Activated T-cell treated with anti-CD3 and anti-CD28 coated beads, Interleukin-2, amount 50 U/mL, for 4 hours (primary cell): Measurements from ENCODE around the gene AHR. TPM values are rescaled to one million over a fixed set of nuclear protein-coding genes. Genes with fewer than 3 reads are reported as not detected.

Experiments used
- ATAC-seq, 2 donors: fragments of 200-7000 bp; cut with Tn5 transposase; one replicate each; pipeline ENCODE4 v1.10.0; 2021
- DNase-seq: peaks from one replicate; pipeline ENCODE4 v3.0.0-alpha.2; 2020
- H3K27me3 Mint-ChIP-seq: one replicate; pipeline ENCODE4 v1.8.0; 2021; ENCODE audit warnings: low read depth, mixed read lengths
- H3K36me3 Mint-ChIP-seq: one replicate; pipeline ENCODE4 v1.8.0; 2022; ENCODE audit warnings: mixed read lengths; ENCODE audit not compliant: insufficient read depth
- H3K4me1 Mint-ChIP-seq: one replicate; pipeline ENCODE4 v1.8.0; 2021; ENCODE audit warnings: low read depth, mixed read lengths
- H3K4me3 Mint-ChIP-seq: one replicate; pipeline ENCODE4 v1.8.0; 2021; ENCODE audit warnings: mild to moderate bottlenecking, moderate library complexity, mixed read lengths
- H3K9me3 Mint-ChIP-seq: one replicate; pipeline ENCODE4 v1.8.0; 2021; ENCODE audit warnings: mixed read lengths
- total RNA-seq, 3 donors: library from RNA; stranded (reverse); gene quantifications; one replicate each; pipeline ENCODE4 v1.2.1, GENCODE V29; 2021

The AHR gene
- total RNA-seq, 3 donors from 2014 or later, result 41.9 to 60.0 (median 46.6) TPM

DNA sequence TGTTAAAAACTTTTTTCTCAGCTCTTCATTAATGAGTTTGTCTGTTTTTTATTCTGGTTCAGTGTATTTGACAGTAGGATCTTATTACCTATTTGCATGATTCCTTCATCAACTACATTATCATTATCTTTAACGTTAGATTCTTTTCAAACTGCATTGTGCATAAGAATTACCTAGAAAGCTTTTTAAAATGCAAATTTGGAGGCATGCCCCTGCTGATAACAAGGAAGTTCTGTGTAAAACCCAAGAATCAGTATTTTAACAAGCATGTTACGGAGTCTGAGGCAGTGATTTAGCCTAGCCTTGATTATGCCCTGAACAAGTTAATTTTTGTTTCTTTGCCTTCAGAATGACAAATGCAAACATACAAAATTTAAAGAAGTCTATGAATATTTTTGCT, 14.2 kb downstream of the AHR start:
- Mint-ChIP-seq H3K9me3 (no peaks in the 10 kb centered on the region), H3K36me3 (peaks cover 30% of the 10 kb centered on the region), H3K27me3 (no peaks in the 10 kb centered on the region), H3K4me3 (no peak overlapping the region), H3K4me1 (peaks cover 19% of the 10 kb centered on the region)
- no peak for DNase-seq
- no peak for ATAC-seq

DNA sequence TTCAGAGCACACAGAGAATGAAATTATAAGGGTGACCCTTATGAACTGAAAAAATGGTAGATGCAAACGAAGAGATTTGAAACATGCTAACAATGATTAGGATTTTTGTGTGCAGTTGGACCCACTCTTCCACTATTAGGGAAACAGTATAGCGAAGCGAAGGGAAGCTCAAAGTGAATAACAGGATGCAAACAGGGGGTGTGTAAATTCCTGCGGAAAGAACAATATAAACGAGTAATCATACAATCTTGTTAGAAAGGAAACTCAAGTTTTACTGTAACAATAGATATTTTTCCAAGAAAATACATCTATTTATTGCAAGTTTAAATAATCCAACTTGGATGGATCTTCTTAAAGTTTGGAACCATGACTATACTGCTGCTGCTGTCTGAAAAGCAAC, 14.7 kb downstream of the AHR start:
- DNase-seq, result no peak
- peaks cover 19% of the 10 kb centered on the region for H3K4me1 Mint-ChIP-seq
- H3K27me3 Mint-ChIP-seq, result no peaks in the 10 kb centered on the region
- no peak for ATAC-seq
- H3K36me3 Mint-ChIP-seq, result peaks cover 32% of the 10 kb centered on the region
- no peaks in the 10 kb centered on the region for H3K9me3 Mint-ChIP-seq
- no peak overlapping the region for H3K4me3 Mint-ChIP-seq

DNA sequence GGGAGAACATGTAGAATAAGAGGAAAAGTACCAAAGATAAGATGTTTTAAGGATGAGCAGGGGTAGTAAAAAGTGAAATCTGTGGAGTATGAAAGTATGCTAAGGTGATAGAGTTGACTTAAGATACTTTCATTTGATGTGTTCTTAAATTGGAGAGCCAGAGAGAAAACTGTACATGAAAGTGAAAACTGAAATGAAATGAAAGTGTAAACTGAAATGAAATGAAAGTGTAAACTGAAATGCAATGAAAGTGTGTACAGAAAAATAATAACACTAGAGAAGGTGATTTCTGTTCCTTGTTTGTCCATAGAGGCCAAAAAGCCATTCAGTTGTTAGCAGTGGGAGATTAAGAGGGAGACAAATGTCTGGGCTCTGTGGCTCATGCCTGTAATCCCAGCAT, 17.5 kb downstream of the AHR start:
- DNase-seq (no peak), ATAC-seq (peak in 1 of 2 donors; percentile 14)
- H3K9me3 Mint-ChIP-seq, result no peaks in the 10 kb centered on the region
- peaks cover 27% of the 10 kb centered on the region for H3K4me1 Mint-ChIP-seq
- H3K36me3 Mint-ChIP-seq, result peaks cover 35% of the 10 kb centered on the region
- H3K4me3 Mint-ChIP-seq, result no peak overlapping the region
- H3K27me3 Mint-ChIP-seq, result no peaks in the 10 kb centered on the region

GRCh38 chr7:17318146-17318545, 19.7 kb downstream of the AHR start:
- Mint-ChIP-seq H3K27me3 (no peaks in the 10 kb centered on the region), H3K4me1 (peaks cover 26% of the 10 kb centered on the region), H3K9me3 (no peaks in the 10 kb centered on the region), H3K36me3 (peaks cover 24% of the 10 kb centered on the region), H3K4me3 (no peak overlapping the region)
- DNase-seq (no peak), ATAC-seq (no peak)

GRCh38 chr7:17319164-17320101, 21.0 kb downstream of the AHR start:
- peaks cover 23% of the 10 kb centered on the region for H3K36me3 Mint-ChIP-seq
- ATAC-seq (peak in 1 of 2 donors; percentile 56), DNase-seq (no peak)
- H3K9me3 Mint-ChIP-seq, result no peaks in the 10 kb centered on the region
- peaks cover 26% of the 10 kb centered on the region for H3K4me1 Mint-ChIP-seq
- no peaks in the 10 kb centered on the region for H3K27me3 Mint-ChIP-seq
- no peak overlapping the region for H3K4me3 Mint-ChIP-seq

GRCh38 chr7:17320102-17320497, 21.6 kb downstream of the AHR start:
- DNase-seq, result no peak
- Mint-ChIP-seq H3K4me3 (no peak overlapping the region), H3K4me1 (peaks cover 26% of the 10 kb centered on the region), H3K27me3 (no peaks in the 10 kb centered on the region), H3K36me3 (peaks cover 26% of the 10 kb centered on the region), H3K9me3 (no peaks in the 10 kb centered on the region)
- no peak for ATAC-seq

DNA sequence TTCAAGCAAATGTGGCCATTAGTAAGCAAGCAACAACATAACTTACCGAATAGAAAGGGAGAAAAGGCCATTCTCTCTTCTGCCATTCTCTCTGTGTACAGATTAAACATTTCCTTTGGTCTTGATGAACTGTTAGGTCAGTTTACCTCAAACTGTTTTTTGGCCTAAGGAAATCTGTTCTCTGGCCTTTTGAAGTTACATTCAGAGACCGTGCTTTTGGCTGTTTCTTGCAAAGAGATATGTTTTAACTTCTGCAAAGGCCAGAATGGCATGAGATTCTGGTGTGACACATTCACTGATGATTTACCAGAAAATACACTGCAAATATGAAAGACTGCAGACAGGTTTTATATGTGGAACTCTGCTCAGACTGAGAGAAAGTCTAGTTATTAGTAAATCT, 22.2 kb downstream of the AHR start:
- peaks cover 29% of the 10 kb centered on the region for H3K4me1 Mint-ChIP-seq
- no peak for DNase-seq
- no peaks in the 10 kb centered on the region for H3K27me3 Mint-ChIP-seq
- no peak overlapping the region for H3K4me3 Mint-ChIP-seq
- no peak for ATAC-seq
- no peaks in the 10 kb centered on the region for H3K9me3 Mint-ChIP-seq
- peaks cover 30% of the 10 kb centered on the region for H3K36me3 Mint-ChIP-seq

DNA sequence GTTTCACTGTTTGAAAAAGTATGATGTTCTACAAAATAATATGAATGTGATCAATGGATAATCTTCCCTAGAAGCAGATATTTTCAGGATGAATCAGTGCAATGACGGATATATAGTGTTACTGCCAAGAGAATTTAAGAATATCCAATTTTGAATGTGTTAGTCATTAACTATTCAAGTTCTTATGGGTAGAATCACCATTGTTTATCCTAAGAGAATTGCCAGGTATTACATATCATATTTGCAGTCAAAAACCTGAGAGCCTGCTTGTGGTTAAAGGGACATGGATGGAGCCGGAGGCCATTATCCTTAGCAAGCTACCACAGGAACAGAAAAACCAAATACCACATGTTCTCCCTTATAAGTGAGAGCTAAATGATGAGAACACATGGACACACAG, 26.9 kb downstream of the AHR start:
- no peak for ATAC-seq
- H3K36me3 Mint-ChIP-seq, result peaks cover 24% of the 10 kb centered on the region
- H3K9me3 Mint-ChIP-seq, result no peaks in the 10 kb centered on the region

DNA sequence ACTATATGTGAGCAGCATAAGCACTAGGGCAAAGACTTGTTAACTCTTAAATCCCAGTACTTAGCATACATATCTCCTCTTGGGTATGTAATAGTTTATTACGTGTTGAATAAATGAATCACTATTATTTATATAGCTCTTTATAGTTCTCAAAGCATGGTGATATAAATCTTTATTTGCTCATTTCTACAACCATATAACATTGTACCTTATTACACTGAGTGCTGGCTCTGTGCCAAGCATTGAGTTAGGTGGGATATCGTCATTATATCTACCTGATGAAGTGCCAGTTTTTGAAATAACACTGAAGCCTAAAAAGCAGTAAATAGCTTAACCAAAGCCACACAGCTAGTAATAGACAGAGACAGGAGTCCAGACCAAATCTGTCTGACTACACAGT, 27.9 kb downstream of the AHR start:
- Mint-ChIP-seq H3K36me3 (peaks cover 25% of the 10 kb centered on the region), H3K9me3 (no peaks in the 10 kb centered on the region), H3K27me3 (no peaks in the 10 kb centered on the region), H3K4me3 (no peak overlapping the region), H3K4me1 (peaks cover 7% of the 10 kb centered on the region)
- no peak for DNase-seq
- ATAC-seq, result no peak

More for the DNA sequence above, 26.9 kb downstream of the AHR start:
- H3K4me3 Mint-ChIP-seq, result no peak overlapping the region
- H3K27me3 Mint-ChIP-seq, result no peaks in the 10 kb centered on the region
- DNase-seq, result no peak
- peaks cover 7% of the 10 kb centered on the region for H3K4me1 Mint-ChIP-seq

DNA sequence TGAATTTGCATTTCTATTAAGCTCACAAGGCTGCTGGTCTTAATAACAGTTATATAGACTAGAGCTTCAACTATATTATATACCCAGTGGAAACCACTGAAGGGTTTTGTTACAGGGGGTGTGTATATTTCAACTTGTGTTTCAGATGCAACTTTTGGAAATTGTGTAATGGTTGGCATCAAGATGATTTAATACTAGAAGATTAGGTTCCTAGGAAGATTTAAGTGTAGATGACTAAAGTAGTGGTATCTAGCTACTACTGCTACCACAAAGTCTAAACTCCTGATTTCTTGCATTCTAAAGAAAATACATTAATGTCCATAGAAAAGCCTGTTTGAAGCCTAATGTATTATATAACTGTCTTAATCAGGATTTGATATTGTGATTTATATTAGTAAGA, 30.2 kb downstream of the AHR start:
- DNase-seq (no peak), ATAC-seq (no peak)
- Mint-ChIP-seq H3K36me3 (peaks cover 40% of the 10 kb centered on the region), H3K4me1 (peaks cover 6% of the 10 kb centered on the region), H3K4me3 (no peak overlapping the region), H3K27me3 (no peaks in the 10 kb centered on the region), H3K9me3 (no peaks in the 10 kb centered on the region)

DNA sequence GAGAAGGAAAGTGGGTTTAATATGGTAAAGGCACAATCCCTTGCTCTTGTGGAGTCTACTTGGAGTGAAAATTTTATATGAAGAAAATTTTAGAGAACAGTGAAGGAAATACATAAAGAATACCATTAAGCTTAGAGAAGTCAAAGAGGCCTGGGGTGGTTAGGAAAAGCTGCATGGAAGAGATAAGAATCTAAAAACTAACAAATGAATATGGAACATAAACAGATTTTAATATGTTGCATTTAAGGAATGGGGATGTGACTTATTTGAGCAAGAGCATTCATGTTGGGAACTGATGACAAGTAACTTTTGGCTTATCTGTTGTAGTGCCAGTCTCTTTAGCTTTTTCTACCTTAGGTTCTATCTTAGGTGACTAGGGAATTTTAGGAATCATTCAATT, 31.0 kb downstream of the AHR start:
- DNase-seq, result no peak

GRCh38 chr7:17331891-17332501, 33.5 kb downstream of the AHR start:
- ATAC-seq (no peak), DNase-seq (no peak)
- H3K36me3 Mint-ChIP-seq, result peaks cover 44% of the 10 kb centered on the region
- H3K4me1 Mint-ChIP-seq, result no peaks in the 10 kb centered on the region
- no peaks in the 10 kb centered on the region for H3K9me3 Mint-ChIP-seq
- no peak overlapping the region for H3K4me3 Mint-ChIP-seq
- no peaks in the 10 kb centered on the region for H3K27me3 Mint-ChIP-seq

More for the DNA sequence above, 31.0 kb downstream of the AHR start:
- Mint-ChIP-seq H3K27me3 (no peaks in the 10 kb centered on the region), H3K4me3 (no peak overlapping the region), H3K9me3 (no peaks in the 10 kb centered on the region), H3K4me1 (peaks cover 6% of the 10 kb centered on the region), H3K36me3 (peaks cover 46% of the 10 kb centered on the region)
- ATAC-seq, result no peak

DNA sequence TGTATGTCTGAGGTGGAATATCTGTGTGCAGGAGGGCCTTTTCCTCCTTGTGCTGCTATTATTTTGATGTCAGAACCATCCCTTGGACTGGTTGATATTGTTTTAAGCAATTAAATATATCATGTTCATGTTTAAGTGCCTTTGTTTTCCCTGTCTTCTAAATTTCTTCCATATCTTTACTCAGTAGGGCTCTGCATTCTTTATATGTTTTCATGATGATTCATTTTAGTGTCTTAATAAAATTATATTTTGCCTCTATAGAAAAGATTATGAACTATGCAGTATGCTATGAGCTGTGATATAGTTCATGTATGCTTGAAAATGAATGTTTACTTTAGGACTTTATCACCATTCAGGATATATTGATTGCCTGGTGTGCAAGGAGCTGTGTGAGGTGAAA, 34.8 kb downstream of the AHR start:
- DNase-seq, result no peak
- no peak for ATAC-seq
- no peaks in the 10 kb centered on the region for H3K4me1 Mint-ChIP-seq
- no peaks in the 10 kb centered on the region for H3K27me3 Mint-ChIP-seq
- H3K4me3 Mint-ChIP-seq, result no peak overlapping the region
- peaks cover 47% of the 10 kb centered on the region for H3K36me3 Mint-ChIP-seq
- peaks cover 3% of the 10 kb centered on the region for H3K9me3 Mint-ChIP-seq

GRCh38 chr7:17336168-17336567, 37.7 kb downstream of the AHR start:
- Mint-ChIP-seq H3K4me3 (no peak overlapping the region), H3K36me3 (peaks cover 50% of the 10 kb centered on the region), H3K27me3 (no peaks in the 10 kb centered on the region), H3K9me3 (peaks cover 3% of the 10 kb centered on the region), H3K4me1 (peaks cover 10% of the 10 kb centered on the region)
- DNase-seq, result no peak
- no peak for ATAC-seq

DNA sequence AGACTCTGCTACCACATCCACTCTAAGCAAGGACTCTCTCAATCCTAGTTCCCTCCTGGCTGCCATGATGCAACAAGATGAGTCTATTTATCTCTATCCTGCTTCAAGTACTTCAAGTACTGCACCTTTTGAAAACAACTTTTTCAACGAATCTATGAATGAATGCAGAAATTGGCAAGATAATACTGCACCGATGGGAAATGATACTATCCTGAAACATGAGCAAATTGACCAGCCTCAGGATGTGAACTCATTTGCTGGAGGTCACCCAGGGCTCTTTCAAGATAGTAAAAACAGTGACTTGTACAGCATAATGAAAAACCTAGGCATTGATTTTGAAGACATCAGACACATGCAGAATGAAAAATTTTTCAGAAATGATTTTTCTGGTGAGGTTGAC, 40.7 kb downstream of the AHR start:
- Mint-ChIP-seq H3K36me3 (peaks cover 39% of the 10 kb centered on the region), H3K4me3 (no peak overlapping the region), H3K27me3 (no peaks in the 10 kb centered on the region), H3K4me1 (peaks cover 12% of the 10 kb centered on the region), H3K9me3 (peaks cover 3% of the 10 kb centered on the region)
- ATAC-seq (no peak), DNase-seq (no peak)
